AG09319 (cell line): ENCODE measurements around the gene DQX1.

Source experiments
- DNase-seq: peaks from one replicate; pipeline ENCODE4 v3.0.0-alpha.2; 2010; ENCODE audit warnings: low read depth; ENCODE audit errors: extremely low read depth
- TF ChIP-seq, protein P1 (sequence below): IDR thresholded peaks from 2 replicates; pipeline ENCODE4 v1.5.1; 2011; ENCODE audit warnings: low read depth, mild to moderate bottlenecking, inconsistent platforms, low read length, moderate library complexity

The DQX1 gene

GRCh38 chr2:74511104-74511989 lies 14.7 kb downstream of the DQX1 start:
- TF ChIP-seq, protein P1, sequence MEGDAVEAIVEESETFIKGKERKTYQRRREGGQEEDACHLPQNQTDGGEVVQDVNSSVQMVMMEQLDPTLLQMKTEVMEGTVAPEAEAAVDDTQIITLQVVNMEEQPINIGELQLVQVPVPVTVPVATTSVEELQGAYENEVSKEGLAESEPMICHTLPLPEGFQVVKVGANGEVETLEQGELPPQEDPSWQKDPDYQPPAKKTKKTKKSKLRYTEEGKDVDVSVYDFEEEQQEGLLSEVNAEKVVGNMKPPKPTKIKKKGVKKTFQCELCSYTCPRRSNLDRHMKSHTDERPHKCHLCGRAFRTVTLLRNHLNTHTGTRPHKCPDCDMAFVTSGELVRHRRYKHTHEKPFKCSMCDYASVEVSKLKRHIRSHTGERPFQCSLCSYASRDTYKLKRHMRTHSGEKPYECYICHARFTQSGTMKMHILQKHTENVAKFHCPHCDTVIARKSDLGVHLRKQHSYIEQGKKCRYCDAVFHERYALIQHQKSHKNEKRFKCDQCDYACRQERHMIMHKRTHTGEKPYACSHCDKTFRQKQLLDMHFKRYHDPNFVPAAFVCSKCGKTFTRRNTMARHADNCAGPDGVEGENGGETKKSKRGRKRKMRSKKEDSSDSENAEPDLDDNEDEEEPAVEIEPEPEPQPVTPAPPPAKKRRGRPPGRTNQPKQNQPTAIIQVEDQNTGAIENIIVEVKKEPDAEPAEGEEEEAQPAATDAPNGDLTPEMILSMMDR: no peak
- no peak for DNase-seq

- no peak for DNase-seq
- TF ChIP-seq, protein P1: no peak
Measured at GRCh38 chr2:74510272-74510671, 15.8 kb downstream of the DQX1 start.

DNA sequence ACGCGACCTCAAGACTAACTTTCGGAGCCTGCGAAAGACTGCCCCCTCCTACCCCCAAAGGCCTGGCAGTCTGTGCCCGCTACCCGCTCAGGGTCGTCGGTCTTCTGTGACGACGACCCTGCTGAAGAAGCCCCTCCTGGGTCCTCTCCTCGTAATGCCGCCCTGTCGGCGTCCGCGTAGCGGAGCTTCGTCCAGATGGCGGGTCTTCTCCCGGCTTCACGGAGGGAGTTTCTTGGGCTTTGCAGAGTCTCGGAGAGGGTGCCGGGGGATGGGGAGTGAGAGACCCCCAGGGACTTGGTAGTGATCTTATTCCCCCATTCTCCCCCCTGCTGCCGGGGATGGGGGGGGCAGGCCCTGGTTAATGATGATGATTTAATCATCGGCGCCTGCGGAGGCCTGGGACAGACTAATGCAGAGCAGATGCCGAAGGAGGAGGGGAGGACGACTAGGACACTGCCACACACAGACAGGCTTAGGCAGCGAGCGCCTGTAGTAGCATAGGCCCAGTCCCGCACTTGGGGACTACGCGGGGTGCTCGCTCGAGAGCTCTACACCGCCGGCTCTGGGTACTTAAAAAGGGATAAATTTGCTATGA lies 18.0 kb downstream of the DQX1 start:
- DNase-seq: no peak
- TF ChIP-seq, protein P1: no peak

DNA sequence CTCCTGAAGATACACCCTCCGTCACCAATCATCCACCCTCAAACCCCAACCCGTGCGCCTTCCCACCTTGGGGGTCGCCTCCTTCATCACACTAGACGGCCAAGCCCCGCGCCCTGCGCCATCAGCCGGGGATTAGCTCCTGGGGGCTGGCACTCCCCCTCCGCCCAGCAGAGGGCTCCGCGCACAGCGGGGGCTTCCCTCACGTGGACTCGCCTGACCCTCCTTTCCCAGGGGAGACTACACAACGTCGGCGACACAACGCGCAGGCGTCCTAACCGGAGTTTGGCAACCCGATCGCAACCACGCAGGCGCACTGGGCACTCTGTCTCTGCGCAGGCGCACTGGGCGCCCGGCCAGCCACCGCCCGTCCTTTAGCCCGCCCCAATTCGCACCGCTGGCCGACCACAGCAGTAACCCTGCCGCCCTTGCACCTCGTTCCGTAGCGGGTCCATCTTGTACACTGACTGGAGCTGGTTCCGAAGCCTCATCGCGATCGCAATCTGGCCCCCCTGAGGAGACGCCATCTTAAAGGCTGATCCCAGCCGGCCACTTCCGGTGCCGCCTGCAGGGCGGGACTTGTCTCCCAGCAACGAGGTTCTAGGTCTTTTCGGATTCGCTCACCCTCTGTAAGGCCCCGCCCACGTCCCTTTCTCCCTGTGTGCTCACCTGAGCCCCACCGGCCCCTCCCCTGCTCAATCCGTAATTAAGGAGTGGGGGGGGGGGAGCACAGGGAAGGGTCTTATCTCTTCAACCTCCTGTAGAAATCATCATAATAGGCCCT lies 18.7 kb downstream of the DQX1 start, which contains the start of gene PCGF1:
PCGF1 (minus strand) TSS at position 551 of the 781 bp plus-strand sequence; CDS start at position 524, 27 bp downstream.
- DNase-seq: peak; percentile 97
- TF ChIP-seq, protein P1: peak; percentile 44

- TF ChIP-seq, protein P1: no peak
- no peak for DNase-seq
Measured at GRCh38 chr2:74505448-74506246, 20.4 kb downstream of the DQX1 start.

DNA sequence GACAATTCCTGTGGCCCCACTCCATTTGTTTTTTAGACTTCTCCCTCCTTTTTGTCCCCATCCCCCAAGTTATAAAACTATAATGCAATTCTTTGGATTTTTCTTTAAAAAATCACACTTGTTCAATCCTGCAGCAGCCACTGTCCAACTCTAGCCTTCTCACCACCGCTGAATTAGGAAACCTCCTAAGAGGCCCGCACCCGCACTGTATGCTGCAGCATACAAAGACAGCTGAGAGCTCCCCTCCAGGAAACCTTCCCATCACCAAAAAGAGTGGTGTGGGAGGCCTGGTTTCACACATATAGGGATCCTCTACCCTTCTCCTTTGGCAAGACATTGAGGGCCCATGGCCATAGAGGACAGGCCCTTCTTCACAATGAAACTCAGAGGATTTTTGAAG lies 21.4 kb downstream of the DQX1 start:
- DNase-seq: no peak
- TF ChIP-seq, protein P1: no peak
